Liver (tissue), 9 donors: ENCODE data around the gene OSTF1. TPM values are rescaled to one million over a fixed set of nuclear protein-coding genes. Genes with fewer than 3 reads are reported as not detected.

Source experiments
- DNase-seq: peaks from one replicate; pipeline ENCODE4 v3.0.0-alpha.2; 2017; ENCODE audit warnings: low spot score
- H3K27ac ChIP-seq, 2 donors: one replicate each; pipeline ENCODE4 v1.7.0; 2013; ENCODE audit warnings: inconsistent platforms in 2 of 2, low read length in 2 of 2, control low read depth in 1 of 2, low read depth in 1 of 2, mild to moderate bottlenecking in 1 of 2
- H3K27me3 ChIP-seq, 4 donors: one replicate each; pipeline versions ENCODE4 v1.6.1 to v1.7.0; 2013; ENCODE audit warnings: low read length in 3 of 4, inconsistent platforms in 1 of 4, mild to moderate bottlenecking in 1 of 4, moderate library complexity in 1 of 4; ENCODE audit not compliant: control insufficient read depth in 4 of 4, insufficient read depth in 4 of 4
- H3K36me3 ChIP-seq, 4 donors: one replicate each; pipeline versions ENCODE4 v1.6.1 to v1.7.0; 2013; ENCODE audit warnings: low read length in 3 of 4, mild to moderate bottlenecking in 3 of 4, low read depth in 1 of 4, moderate library complexity in 1 of 4; ENCODE audit not compliant: control insufficient read depth in 4 of 4, insufficient read depth in 3 of 4
- H3K4me1 ChIP-seq, 4 donors: one replicate each; pipeline versions ENCODE4 v1.6.1 to v1.7.0; 2013; ENCODE audit warnings: low read length in 3 of 4, mild to moderate bottlenecking in 3 of 4, moderate library complexity in 1 of 4; ENCODE audit not compliant: control insufficient read depth in 4 of 4, insufficient read depth in 4 of 4
- H3K4me3 ChIP-seq, 3 donors: one replicate each; pipeline versions ENCODE4 v1.6.1 to v1.7.0; 2013; ENCODE audit warnings: low read length in 3 of 3, control low read depth in 1 of 3, low read depth in 1 of 3, mild to moderate bottlenecking in 1 of 3
- H3K9ac ChIP-seq, 2 donors: one replicate each; pipeline ENCODE4 v1.7.0; 2013; ENCODE audit warnings: low read length in 2 of 2, mild to moderate bottlenecking in 2 of 2, moderate library complexity in 2 of 2, control low read depth in 1 of 2, low read depth in 1 of 2
- H3K9me3 ChIP-seq, 4 donors: one replicate each; pipeline versions ENCODE4 v1.6.1 to v1.7.0; 2013; ENCODE audit warnings: low read length in 3 of 4; ENCODE audit not compliant: control insufficient read depth in 4 of 4
- ATF3 ChIP-seq: IDR thresholded peaks from 2 replicates; pipeline ENCODE4 v1.6.1; 2016; ENCODE audit warnings: antibody characterized with exemption
- EGR1 ChIP-seq, 2 donors: IDR thresholded peaks; 2 replicates each; pipeline ENCODE4 v1.6.1; 2016 to 2018; ENCODE audit warnings: antibody characterized with exemption in 2 of 2, low read depth in 2 of 2
- FOXA1 ChIP-seq: IDR thresholded peaks from 2 replicates; pipeline ENCODE4 v1.6.1; 2016; ENCODE audit warnings: antibody characterized with exemption
- FOXA2 ChIP-seq: IDR thresholded peaks from 2 replicates; pipeline ENCODE4 v1.6.1; 2016; ENCODE audit warnings: antibody characterized with exemption
- GABPA ChIP-seq, 2 donors: IDR thresholded peaks in 1 of 2; conservative IDR thresholded peaks in 1 of 2; 2 replicates each; pipeline ENCODE4 v1.6.1; 2016; ENCODE audit warnings: antibody characterized with exemption in 2 of 2, mild to moderate bottlenecking in 1 of 2, moderate library complexity in 1 of 2
- HNF4A ChIP-seq, 2 donors: conservative IDR thresholded peaks; 2 replicates each; pipeline ENCODE4 v1.6.1; 2016; ENCODE audit warnings: antibody characterized with exemption in 2 of 2, mild to moderate bottlenecking in 2 of 2
- JUND ChIP-seq, 2 donors: IDR thresholded peaks; 2 replicates each; pipeline ENCODE4 v1.6.1; 2016; ENCODE audit warnings: antibody characterized with exemption in 2 of 2
- MAX ChIP-seq: IDR thresholded peaks from 2 replicates; pipeline ENCODE4 v1.6.1; 2016; ENCODE audit warnings: antibody characterized with exemption
- NR2F2 ChIP-seq: IDR thresholded peaks from 2 replicates; pipeline ENCODE4 v1.6.1; 2016; ENCODE audit warnings: antibody characterized with exemption
- RAD21 ChIP-seq, 2 donors: IDR thresholded peaks; 2 replicates each; pipeline ENCODE4 v1.6.1; 2016; ENCODE audit warnings: antibody characterized with exemption in 2 of 2, mild to moderate bottlenecking in 2 of 2
- RXRA ChIP-seq, 2 donors: IDR thresholded peaks; 2 replicates each; pipeline ENCODE4 v1.6.1; 2017 to 2018; ENCODE audit warnings: antibody characterized with exemption in 2 of 2, mild to moderate bottlenecking in 1 of 2
- SP1 ChIP-seq: IDR thresholded peaks from 2 replicates; pipeline ENCODE4 v1.6.1; 2018; ENCODE audit warnings: antibody characterized with exemption, mild to moderate bottlenecking
- TAF1 ChIP-seq: conservative IDR thresholded peaks from 2 replicates; pipeline ENCODE4 v1.6.1; 2016; ENCODE audit warnings: antibody characterized with exemption, mild to moderate bottlenecking
- YY1 ChIP-seq: IDR thresholded peaks from 2 replicates; pipeline ENCODE4 v1.6.1; 2016; ENCODE audit warnings: antibody characterized with exemption, mild to moderate bottlenecking
- WGBS: extraction: QIAGEN DNeasy Blood & Tissue Kit; methylation state at CpG from one replicate; pipeline ENCODE4 v1.1.7; 2013; 5-methylcytosine and 5-hydroxymethylcytosine counted together
- polyA plus RNA-seq, 2 donors: library from polyadenylated mRNA; stranded (reverse) in 1 of 2; unstranded in 1 of 2; fragments of 200-250 nt in 1 of 2; fragments of >200 nt in 1 of 2; fragmentation: Nextera tagmentation in 1 of 2; extraction: Ambion mirVana in 1 of 2; gene quantifications; one replicate each; pipeline versions ENCODE4 v1.2.1 to v1.2.3, GENCODE V29; 2013 to 2015
- total RNA-seq, 2 donors: library from RNA; depleted of rRNA; stranded (reverse); fragments of >200 nt; gene quantifications; one replicate each; pipeline ENCODE4 v1.2.3, GENCODE V29; 2014
- TF ChIP-seq, protein P1 (sequence below): IDR thresholded peaks from 2 replicates; pipeline ENCODE4 v1.6.1; 2016; ENCODE audit warnings: antibody characterized with exemption
- TF ChIP-seq, protein P2 (sequence below): fragments of 150-350 bp; IDR thresholded peaks from 2 replicates; pipeline ENCODE4 v1.5.1; 2017; ENCODE audit warnings: improper control_type of control experiment, low read depth, low read length; ENCODE audit not compliant: missing input control
- donor health status: healthy.
- donor health status: healthy.
- donor health status: healthy.
- donor health status: healthy.
- donor health status: healthy.

Gene OSTF1
- total and polyA plus RNA-seq, 4 donors = 19.8 to 29.7 (median 26.9) TPM

GRCh38 chr9:75081632-75082031 is 6.7 kb upstream of the OSTF1 start:
- Histone ChIP-seq H3K4me1 (peaks cover 7 to 39% (median 35%) of the 10 kb centered on the region in 4 donors), H3K36me3 (peaks cover 4 to 15% (median 8%) of the 10 kb centered on the region in 4 donors)
- TF ChIP-seq JUND (IDR thresholded peaks at IDR 0.05) (no peak), EGR1 (IDR thresholded peaks at IDR 0.05; ENCODE audit: low read depth in 2 of 2) (no peak), TAF1 (no peak), FOXA2 (no peak), FOXA1 (no peak), GABPA (IDR thresholded peaks at IDR 0.05 in 1 of 2, conservative IDR thresholded peaks at IDR 0.05 in 1 of 2) (no peak), RXRA (IDR thresholded peaks at IDR 0.05) (no peak), HNF4A (conservative IDR thresholded peaks at IDR 0.05) (no peak)
- TF ChIP-seq, protein P1, sequence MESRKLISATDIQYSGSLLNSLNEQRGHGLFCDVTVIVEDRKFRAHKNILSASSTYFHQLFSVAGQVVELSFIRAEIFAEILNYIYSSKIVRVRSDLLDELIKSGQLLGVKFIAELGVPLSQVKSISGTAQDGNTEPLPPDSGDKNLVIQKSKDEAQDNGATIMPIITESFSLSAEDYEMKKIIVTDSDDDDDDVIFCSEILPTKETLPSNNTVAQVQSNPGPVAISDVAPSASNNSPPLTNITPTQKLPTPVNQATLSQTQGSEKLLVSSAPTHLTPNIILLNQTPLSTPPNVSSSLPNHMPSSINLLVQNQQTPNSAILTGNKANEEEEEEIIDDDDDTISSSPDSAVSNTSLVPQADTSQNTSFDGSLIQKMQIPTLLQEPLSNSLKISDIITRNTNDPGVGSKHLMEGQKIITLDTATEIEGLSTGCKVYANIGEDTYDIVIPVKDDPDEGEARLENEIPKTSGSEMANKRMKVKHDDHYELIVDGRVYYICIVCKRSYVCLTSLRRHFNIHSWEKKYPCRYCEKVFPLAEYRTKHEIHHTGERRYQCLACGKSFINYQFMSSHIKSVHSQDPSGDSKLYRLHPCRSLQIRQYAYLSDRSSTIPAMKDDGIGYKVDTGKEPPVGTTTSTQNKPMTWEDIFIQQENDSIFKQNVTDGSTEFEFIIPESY = no peak

GRCh38 chr9:75083188-75083970 is 4.9 kb upstream of the OSTF1 start:
- TF ChIP-seq YY1 = peak; percentile 21
- TF ChIP-seq HNF4A (conservative IDR thresholded peaks at IDR 0.05) = peak in 1 of 2 donors; percentile 20
- peak; percentile 51 to 64 for TF ChIP-seq RAD21 (IDR thresholded peaks at IDR 0.05)
- TF ChIP-seq SP1 = peak; percentile 26
- peak; percentile 16 for TF ChIP-seq RXRA (IDR thresholded peaks at IDR 0.05)
- TF ChIP-seq FOXA1 = no peak
- H3K27ac ChIP-seq = peak overlapping the region; percentile 26 to 83
- no peaks in the 10 kb centered on the region for H3K27me3 ChIP-seq
- H3K9ac ChIP-seq = peak overlapping the region in 1 of 2 donors; percentile 77
- no peak overlapping the region for H3K4me3 ChIP-seq
- peaks cover 7 to 39% (median 35%) of the 10 kb centered on the region in 4 donors for H3K4me1 ChIP-seq
- peak; percentile 39 for DNase-seq
- peaks cover 1 to 15% (median 8%) of the 10 kb centered on the region in 4 donors for H3K36me3 ChIP-seq
- H3K9me3 ChIP-seq = no peaks in the 10 kb centered on the region
- WGBS = 30% methylated on average over 12 of the region's 12 CpGs

More at GRCh38 chr9:75081632-75082031, 6.7 kb upstream of the OSTF1 start:
- no peak overlapping the region for H3K27ac ChIP-seq
- H3K9ac ChIP-seq = no peak overlapping the region
- no peaks in the 10 kb centered on the region for H3K27me3 ChIP-seq
- 91% methylated on average over 2 of the region's 2 CpGs for WGBS
- no peaks in the 10 kb centered on the region for H3K9me3 ChIP-seq
- H3K4me3 ChIP-seq = no peak overlapping the region
- DNase-seq = no peak

DNA sequence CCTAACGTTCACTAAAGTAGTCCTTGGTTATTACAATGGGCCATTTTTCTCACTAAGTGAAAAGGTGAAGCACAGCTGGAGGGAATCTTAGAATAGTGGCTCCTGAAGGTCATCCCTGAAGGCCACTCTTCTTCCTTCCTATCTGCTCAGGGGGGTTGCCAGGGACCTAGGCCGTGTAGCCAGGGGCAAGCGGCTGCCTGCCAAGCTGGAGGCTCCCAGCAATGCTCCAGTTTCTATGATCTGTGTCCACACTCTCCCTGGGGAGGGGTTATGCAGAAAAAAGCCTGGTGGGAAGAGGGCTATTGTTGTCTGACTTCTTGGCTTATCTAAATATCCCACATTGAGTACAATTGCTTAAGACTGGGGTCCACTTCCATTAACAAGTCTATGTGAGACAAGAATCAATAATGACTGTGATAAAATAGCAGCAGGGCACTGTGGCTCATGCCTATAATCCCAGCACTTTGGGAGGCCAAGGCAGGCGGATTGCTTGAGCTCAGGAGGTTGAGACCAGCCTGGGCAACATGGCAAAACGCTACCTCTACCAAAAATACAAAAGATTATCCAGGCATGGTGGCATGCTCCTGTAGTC is 4.1 kb upstream of the OSTF1 start:
- Histone ChIP-seq H3K27ac (peak overlapping the region; percentile 26 to 83), H3K9me3 (no peaks in the 10 kb centered on the region), H3K9ac (peak overlapping the region in 1 of 2 donors; percentile 57), H3K27me3 (no peaks in the 10 kb centered on the region), H3K4me1 (peaks cover 7 to 41% (median 35%) of the 10 kb centered on the region in 4 donors), H3K36me3 (peaks cover 1 to 15% (median 8%) of the 10 kb centered on the region in 4 donors), H3K4me3 (no peak overlapping the region)
- no peak for DNase-seq
- WGBS = 52% methylated on average over 5 of the region's 5 CpGs
- TF ChIP-seq NR2F2 = no peak
- TF ChIP-seq RAD21 (IDR thresholded peaks at IDR 0.05) = no peak
- no peak for TF ChIP-seq ATF3
- no peak for TF ChIP-seq YY1
- TF ChIP-seq HNF4A (conservative IDR thresholded peaks at IDR 0.05) = no peak
- no peak for TF ChIP-seq RXRA (IDR thresholded peaks at IDR 0.05)
- no peak for TF ChIP-seq GABPA (IDR thresholded peaks at IDR 0.05 in 1 of 2, conservative IDR thresholded peaks at IDR 0.05 in 1 of 2)
- no peak for TF ChIP-seq MAX
- no peak for TF ChIP-seq FOXA2
- no peak for TF ChIP-seq FOXA1
- TF ChIP-seq, protein P1 = no peak
- TF ChIP-seq, protein P2, sequence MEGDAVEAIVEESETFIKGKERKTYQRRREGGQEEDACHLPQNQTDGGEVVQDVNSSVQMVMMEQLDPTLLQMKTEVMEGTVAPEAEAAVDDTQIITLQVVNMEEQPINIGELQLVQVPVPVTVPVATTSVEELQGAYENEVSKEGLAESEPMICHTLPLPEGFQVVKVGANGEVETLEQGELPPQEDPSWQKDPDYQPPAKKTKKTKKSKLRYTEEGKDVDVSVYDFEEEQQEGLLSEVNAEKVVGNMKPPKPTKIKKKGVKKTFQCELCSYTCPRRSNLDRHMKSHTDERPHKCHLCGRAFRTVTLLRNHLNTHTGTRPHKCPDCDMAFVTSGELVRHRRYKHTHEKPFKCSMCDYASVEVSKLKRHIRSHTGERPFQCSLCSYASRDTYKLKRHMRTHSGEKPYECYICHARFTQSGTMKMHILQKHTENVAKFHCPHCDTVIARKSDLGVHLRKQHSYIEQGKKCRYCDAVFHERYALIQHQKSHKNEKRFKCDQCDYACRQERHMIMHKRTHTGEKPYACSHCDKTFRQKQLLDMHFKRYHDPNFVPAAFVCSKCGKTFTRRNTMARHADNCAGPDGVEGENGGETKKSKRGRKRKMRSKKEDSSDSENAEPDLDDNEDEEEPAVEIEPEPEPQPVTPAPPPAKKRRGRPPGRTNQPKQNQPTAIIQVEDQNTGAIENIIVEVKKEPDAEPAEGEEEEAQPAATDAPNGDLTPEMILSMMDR = no peak
- no peak for TF ChIP-seq EGR1 (IDR thresholded peaks at IDR 0.05; ENCODE audit: low read depth in 2 of 2)
